Measurements from ENCODE around the gene ULBP1.
"Not testable (repeated sequence)": the region's sequence is repeated elsewhere in the genome, so short reads cannot be mapped to it uniquely, and the experiment has no call there.

Gene ULBP1

GRCh38 chr6:149995971-149996370, 32.2 kb downstream of the ULBP1 start:
- DNase-seq (ENCODE audit: low read depth, low spot score): no peak
- Histone ChIP-seq H3K9me3 (ENCODE audit: low read depth, low read length) (no peaks in the 10 kb centered on the region), H3K4me3 (no peak overlapping the region), H3K9ac (ENCODE audit: insufficient read length) (no peak overlapping the region), H3K36me3 (ENCODE audit: insufficient read depth, low read length) (no peaks in the 10 kb centered on the region), H3K27ac (no peak overlapping the region)
- TF ChIP-seq EZH2 (IDR thresholded peaks at IDR 0.05) (no peak), POLR2AphosphoS5 (IDR thresholded peaks at IDR 0.05; ENCODE audit: borderline replicate concordance, low read depth, low read length) (no peak), FOXP2 (optimal IDR thresholded peaks at IDR 0.05; ENCODE audit: control extremely low read depth, extremely low read length, insufficient read depth) (no peak)

- Histone ChIP-seq H3K36me3 (ENCODE audit: insufficient read depth, low read length) (no peaks in the 10 kb centered on the region), H3K4me3 (no peak overlapping the region), H3K27ac (no peak overlapping the region), H3K9me3 (ENCODE audit: low read depth, low read length) (no peaks in the 10 kb centered on the region), H3K9ac (ENCODE audit: insufficient read length) (no peak overlapping the region)
- DNase-seq (ENCODE audit: low read depth, low spot score): no peak
- no peak for TF ChIP-seq EZH2 (IDR thresholded peaks at IDR 0.05)
Measured at GRCh38 chr6:149999636-150000035, 35.9 kb downstream of the ULBP1 start.

- Histone ChIP-seq H3K27ac (no peak overlapping the region), H3K4me3 (no peak overlapping the region), H3K9ac (ENCODE audit: insufficient read length) (no peak overlapping the region), H3K9me3 (ENCODE audit: low read depth, low read length) (no peaks in the 10 kb centered on the region), H3K36me3 (ENCODE audit: insufficient read depth, low read length) (no peaks in the 10 kb centered on the region)
- no peak for TF ChIP-seq POLR2AphosphoS5 (IDR thresholded peaks at IDR 0.05; ENCODE audit: borderline replicate concordance, low read depth, low read length)
- TF ChIP-seq FOXP2 (optimal IDR thresholded peaks at IDR 0.05; ENCODE audit: control extremely low read depth, extremely low read length, insufficient read depth): no peak
- no peak for TF ChIP-seq EZH2 (IDR thresholded peaks at IDR 0.05)
- no peak for DNase-seq (ENCODE audit: low read depth, low spot score)
Measured at GRCh38 chr6:150001295-150002008, 37.7 kb downstream of the ULBP1 start.

- no peak overlapping the region for H3K4me3 ChIP-seq
- TF ChIP-seq EZH2 (IDR thresholded peaks at IDR 0.05) (no peak), FOXP2 (optimal IDR thresholded peaks at IDR 0.05; ENCODE audit: control extremely low read depth, extremely low read length, insufficient read depth) (no peak), POLR2AphosphoS5 (IDR thresholded peaks at IDR 0.05; ENCODE audit: borderline replicate concordance, low read depth, low read length) (no peak)
- H3K9ac ChIP-seq (ENCODE audit: insufficient read length): no peak overlapping the region
- DNase-seq (ENCODE audit: low read depth, low spot score): no peak
- H3K27ac ChIP-seq: no peak overlapping the region
- H3K36me3 ChIP-seq (ENCODE audit: insufficient read depth, low read length): no peaks in the 10 kb centered on the region
- no peaks in the 10 kb centered on the region for H3K9me3 ChIP-seq (ENCODE audit: low read depth, low read length)
Measured at GRCh38 chr6:150002710-150003109, 39.0 kb downstream of the ULBP1 start.

- not testable (repeated sequence) for H3K9ac ChIP-seq (ENCODE audit: insufficient read length); H3K27ac ChIP-seq; H3K36me3 ChIP-seq (ENCODE audit: insufficient read depth, low read length); H3K4me3 ChIP-seq; H3K9me3 ChIP-seq (ENCODE audit: low read depth, low read length); DNase-seq (ENCODE audit: low read depth, low spot score)
Measured at GRCh38 chr6:150003599-150003998, 39.9 kb downstream of the ULBP1 start.

GRCh38 chr6:150004101-150004782, 40.5 kb downstream of the ULBP1 start:
- no peak overlapping the region for H3K27ac ChIP-seq
- H3K36me3 ChIP-seq (ENCODE audit: insufficient read depth, low read length): no peaks in the 10 kb centered on the region
- no peak for TF ChIP-seq POLR2AphosphoS5 (IDR thresholded peaks at IDR 0.05; ENCODE audit: borderline replicate concordance, low read depth, low read length)
- TF ChIP-seq EZH2 (IDR thresholded peaks at IDR 0.05): no peak
- no peak overlapping the region for H3K9ac ChIP-seq (ENCODE audit: insufficient read length)
- H3K4me3 ChIP-seq: peak overlapping the region; percentile 96
- no peaks in the 10 kb centered on the region for H3K9me3 ChIP-seq (ENCODE audit: low read depth, low read length)
- no peak for DNase-seq (ENCODE audit: low read depth, low spot score)

GRCh38 chr6:150004783-150005717, 41.3 kb downstream of the ULBP1 start:
- peak overlapping the region; percentile 96 for H3K4me3 ChIP-seq
- no peaks in the 10 kb centered on the region for H3K9me3 ChIP-seq (ENCODE audit: low read depth, low read length)
- TF ChIP-seq POLR2AphosphoS5 (IDR thresholded peaks at IDR 0.05; ENCODE audit: borderline replicate concordance, low read depth, low read length) (peak; percentile 76; the same call in 1 of the 2 replicates), FOXP2 (optimal IDR thresholded peaks at IDR 0.05; ENCODE audit: control extremely low read depth, extremely low read length, insufficient read depth) (no peak)
- H3K27ac ChIP-seq: no peak overlapping the region
- H3K36me3 ChIP-seq (ENCODE audit: insufficient read depth, low read length): no peaks in the 10 kb centered on the region
- H3K9ac ChIP-seq (ENCODE audit: insufficient read length): peak overlapping the region; percentile 78
- no peak for DNase-seq (ENCODE audit: low read depth, low spot score)

- H3K36me3 ChIP-seq (ENCODE audit: insufficient read depth, low read length): no peaks in the 10 kb centered on the region
- H3K27ac ChIP-seq: no peak overlapping the region
- TF ChIP-seq POLR2AphosphoS5 (IDR thresholded peaks at IDR 0.05; ENCODE audit: borderline replicate concordance, low read depth, low read length): no peak
- no peak for TF ChIP-seq FOXP2 (optimal IDR thresholded peaks at IDR 0.05; ENCODE audit: control extremely low read depth, extremely low read length, insufficient read depth)
- no peak for TF ChIP-seq EZH2 (IDR thresholded peaks at IDR 0.05)
- peak overlapping the region; percentile 96 for H3K4me3 ChIP-seq
- H3K9ac ChIP-seq (ENCODE audit: insufficient read length): peak overlapping the region; percentile 78
- no peak for DNase-seq (ENCODE audit: low read depth, low spot score)
- H3K9me3 ChIP-seq (ENCODE audit: low read depth, low read length): no peaks in the 10 kb centered on the region
Measured at GRCh38 chr6:150005761-150006651, 42.3 kb downstream of the ULBP1 start.

All from SK-N-MC (cell line).